Endothelial cell of umbilical vein (primary cell): ENCODE results near the gene SPOP.

Source experiments
- EZH2 ChIP-seq: IDR thresholded peaks from 2 replicates; pipeline ENCODE4 v1.6.1; 2012; ENCODE audit warnings: borderline replicate concordance, low read depth, mild to moderate bottlenecking, moderate library complexity, low read length, inconsistent platforms; ENCODE audit not compliant: severe bottlenecking
- JUN ChIP-seq: IDR thresholded peaks from 2 replicates; pipeline ENCODE4 v1.6.1; 2011; ENCODE audit warnings: borderline replicate concordance, low read depth; ENCODE audit not compliant: insufficient read length, insufficient read depth
- POLR2A ChIP-seq: IDR thresholded peaks from 2 replicates; pipeline ENCODE4 v1.6.1; 2012; ENCODE audit warnings: low read depth, mild to moderate bottlenecking, control low read depth, low read length
- POLR2AphosphoS5 ChIP-seq: IDR thresholded peaks from 2 replicates; pipeline ENCODE4 v1.6.1; 2012; ENCODE audit warnings: low read depth, mild to moderate bottlenecking, control low read depth, low read length, moderate library complexity; ENCODE audit not compliant: insufficient read depth
- TF ChIP-seq, protein P1 (sequence below), 2 donors: IDR thresholded peaks; 1 replicate in 1 of 2; 2 replicates in 1 of 2; pipeline ENCODE4 v1.5.1; 2011; ENCODE audit warnings: low read length in 2 of 2, mild to moderate bottlenecking in 2 of 2, moderate library complexity in 2 of 2, control low read depth in 1 of 2, inconsistent platforms in 1 of 2, low read depth in 1 of 2; ENCODE audit not compliant: insufficient read depth in 1 of 2; ENCODE audit errors: extremely low read depth in 1 of 2
- TF ChIP-seq, protein P2 (sequence below): IDR thresholded peaks from 2 replicates; pipeline ENCODE4 v1.6.1; 2011; ENCODE audit not compliant: insufficient read depth, insufficient read length

DNA sequence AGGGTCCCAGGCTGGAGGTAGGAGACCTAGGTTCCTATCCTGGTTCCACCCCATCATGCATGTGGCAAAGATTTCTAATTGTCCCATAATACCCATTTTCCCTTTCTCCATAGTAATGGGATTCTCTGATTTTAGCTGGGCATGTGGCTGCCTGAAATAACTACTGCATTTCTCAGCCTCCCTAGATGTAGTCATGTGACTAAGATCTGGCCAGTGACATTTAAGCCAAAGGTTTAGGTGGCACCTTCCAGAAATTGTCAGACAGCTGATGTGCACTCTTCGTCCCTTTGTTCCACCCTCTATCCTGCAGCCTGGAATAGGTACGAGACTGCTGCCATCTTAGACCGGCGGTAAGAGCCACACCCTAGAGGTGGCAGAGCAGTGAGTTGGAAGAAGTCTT lies 94.0 kb downstream of the SPOP start:
- no peak for TF ChIP-seq JUN
- TF ChIP-seq, protein P1, sequence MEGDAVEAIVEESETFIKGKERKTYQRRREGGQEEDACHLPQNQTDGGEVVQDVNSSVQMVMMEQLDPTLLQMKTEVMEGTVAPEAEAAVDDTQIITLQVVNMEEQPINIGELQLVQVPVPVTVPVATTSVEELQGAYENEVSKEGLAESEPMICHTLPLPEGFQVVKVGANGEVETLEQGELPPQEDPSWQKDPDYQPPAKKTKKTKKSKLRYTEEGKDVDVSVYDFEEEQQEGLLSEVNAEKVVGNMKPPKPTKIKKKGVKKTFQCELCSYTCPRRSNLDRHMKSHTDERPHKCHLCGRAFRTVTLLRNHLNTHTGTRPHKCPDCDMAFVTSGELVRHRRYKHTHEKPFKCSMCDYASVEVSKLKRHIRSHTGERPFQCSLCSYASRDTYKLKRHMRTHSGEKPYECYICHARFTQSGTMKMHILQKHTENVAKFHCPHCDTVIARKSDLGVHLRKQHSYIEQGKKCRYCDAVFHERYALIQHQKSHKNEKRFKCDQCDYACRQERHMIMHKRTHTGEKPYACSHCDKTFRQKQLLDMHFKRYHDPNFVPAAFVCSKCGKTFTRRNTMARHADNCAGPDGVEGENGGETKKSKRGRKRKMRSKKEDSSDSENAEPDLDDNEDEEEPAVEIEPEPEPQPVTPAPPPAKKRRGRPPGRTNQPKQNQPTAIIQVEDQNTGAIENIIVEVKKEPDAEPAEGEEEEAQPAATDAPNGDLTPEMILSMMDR (IDR thresholded peaks at IDR 0.05; ENCODE audit: extremely low read depth in 1 of 2, insufficient read depth in 1 of 2, low read depth in 1 of 2, low read length in 2 of 2) = no peak
- no peak for TF ChIP-seq EZH2
- TF ChIP-seq POLR2A = no peak
- TF ChIP-seq, protein P2, sequence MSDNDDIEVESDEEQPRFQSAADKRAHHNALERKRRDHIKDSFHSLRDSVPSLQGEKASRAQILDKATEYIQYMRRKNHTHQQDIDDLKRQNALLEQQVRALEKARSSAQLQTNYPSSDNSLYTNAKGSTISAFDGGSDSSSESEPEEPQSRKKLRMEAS = no peak
- TF ChIP-seq POLR2AphosphoS5 = no peak
